GM18868 (cell line): ENCODE measurements around the gene CALN1.

Experiments used
- ATAC-seq: cut with Tn5 transposase; IDR thresholded peaks from one replicate; pipeline ENCODE4 v1.9.1; 2021; ENCODE audit warnings: mild to moderate bottlenecking, moderate library complexity; ENCODE audit not compliant: unreplicated experiment

The CALN1 gene

DNA sequence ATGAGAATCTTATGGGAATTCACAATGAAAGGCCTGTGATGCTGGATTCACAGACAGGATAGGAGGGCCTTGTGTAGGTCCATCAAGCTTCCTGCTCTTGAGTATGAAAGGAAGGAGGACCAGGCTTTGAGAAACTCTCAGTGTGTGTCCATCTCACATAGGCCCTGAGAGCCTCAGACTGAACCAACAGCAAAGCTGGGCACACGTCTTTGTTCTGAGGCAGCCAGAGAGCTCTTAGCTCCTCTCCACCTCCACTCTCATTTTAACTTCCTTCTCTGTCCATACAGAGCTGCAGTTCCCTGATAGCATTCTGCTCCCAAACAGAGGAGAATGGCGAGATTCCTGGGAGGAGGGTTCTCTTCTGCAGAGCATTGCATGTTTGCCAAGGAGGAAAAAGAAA is 515.6 kb downstream of the CALN1 start:
- no peak for ATAC-seq

DNA sequence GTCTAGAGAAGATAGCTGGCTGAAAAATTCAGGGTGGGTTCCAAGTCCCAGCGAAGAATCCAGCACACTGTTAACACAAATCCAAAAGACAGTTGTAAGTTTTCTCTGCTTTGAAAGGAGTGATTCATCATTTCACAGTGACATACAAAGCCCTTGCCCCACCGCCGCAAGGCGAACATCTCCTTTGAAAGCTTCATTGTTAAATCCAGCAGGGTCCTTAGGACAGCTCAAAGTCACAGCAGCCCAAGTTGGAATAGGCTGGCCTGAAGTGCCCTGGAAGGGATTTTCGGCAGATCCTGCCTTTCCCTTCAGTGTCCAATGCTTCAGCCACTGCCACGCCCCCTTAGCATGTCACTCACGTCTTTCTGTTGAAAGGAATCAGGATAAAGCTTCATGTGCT is 526.1 kb downstream of the CALN1 start:
- ATAC-seq: no peak

DNA sequence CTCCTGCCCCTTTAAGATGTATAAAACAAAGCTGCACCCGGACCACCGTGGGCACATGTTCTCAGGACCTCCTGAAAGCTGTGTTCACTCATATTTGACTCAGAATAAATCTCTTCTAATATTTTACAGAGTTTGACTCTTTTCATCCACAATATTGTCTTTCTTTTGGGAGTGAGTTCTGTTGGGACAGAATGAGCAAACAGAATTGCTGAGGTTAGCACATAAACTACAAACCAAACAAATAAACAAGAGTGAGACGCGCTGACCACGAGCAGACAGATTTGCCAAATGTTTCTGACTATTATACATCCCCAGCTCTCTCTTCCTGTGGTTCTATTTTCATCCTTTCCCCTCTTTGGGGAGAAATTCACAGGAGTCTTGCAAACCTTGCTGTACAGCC is 526.7 kb downstream of the CALN1 start:
- no peak for ATAC-seq

- ATAC-seq: no peak
Observed at GRCh38 chr7:71883415-71883814, 528.7 kb downstream of the CALN1 start.

DNA sequence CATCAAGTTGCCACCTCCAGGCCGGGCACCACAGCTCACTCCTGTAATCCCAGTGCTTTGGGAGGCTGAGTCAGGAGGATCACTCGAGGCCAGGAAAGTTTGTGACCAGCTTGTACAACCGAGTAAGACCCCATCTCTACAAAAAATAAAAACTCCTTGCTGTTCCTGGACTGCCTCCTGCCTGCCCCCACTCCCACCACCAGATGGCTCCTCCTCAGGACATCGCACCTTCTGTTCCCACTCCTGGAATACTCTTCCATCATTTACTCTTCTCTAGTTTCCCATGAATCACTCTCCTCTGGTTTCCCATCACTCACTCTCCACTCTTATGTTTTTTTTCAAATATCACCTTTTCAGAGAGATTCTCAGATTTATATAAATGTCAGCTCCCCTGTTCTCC is 540.7 kb downstream of the CALN1 start:
- no peak for ATAC-seq

DNA sequence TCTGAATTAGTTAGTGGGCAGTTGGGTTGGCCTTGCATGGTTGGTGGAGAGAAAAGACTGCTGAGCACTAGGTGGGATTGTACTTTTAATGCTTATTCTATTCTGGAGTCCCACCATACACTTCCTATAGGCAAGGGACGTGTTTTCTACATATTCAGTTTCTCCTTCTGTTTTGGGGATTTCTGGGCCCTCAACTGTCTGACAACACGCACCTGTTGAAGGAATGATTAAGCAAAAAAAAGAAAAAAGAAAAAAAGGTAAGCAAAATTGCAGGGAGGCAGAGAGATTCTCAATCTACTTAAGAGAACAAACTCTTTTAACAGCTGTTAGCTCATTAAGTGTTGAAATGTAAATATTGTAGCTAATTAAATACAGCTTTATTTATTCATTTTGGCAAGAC is 541.3 kb downstream of the CALN1 start:
- ATAC-seq: no peak

GRCh38 chr7:71868797-71869196 is 543.3 kb downstream of the CALN1 start:
- no peak for ATAC-seq

DNA sequence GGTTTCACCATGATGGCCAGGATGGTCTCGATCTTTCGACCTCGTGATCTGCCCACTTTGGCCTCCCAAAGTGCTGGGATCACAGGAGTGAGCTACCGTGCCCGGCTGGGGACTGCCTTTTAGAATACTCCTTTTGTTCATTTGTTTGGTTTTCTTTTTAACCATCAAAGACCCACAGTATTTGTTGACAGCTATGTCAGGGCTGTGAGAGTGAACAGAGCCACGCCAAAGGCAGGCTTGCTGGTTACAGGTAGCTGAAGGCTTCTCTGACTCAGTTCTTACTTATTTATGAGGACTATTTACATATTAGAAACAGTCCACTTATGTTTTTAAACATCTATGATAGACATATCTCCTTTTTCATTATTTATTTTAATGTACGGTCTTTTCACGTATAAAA is 544.5 kb downstream of the CALN1 start:
- no peak for ATAC-seq

- no peak for ATAC-seq
Observed at GRCh38 chr7:71865172-71865571, 547.0 kb downstream of the CALN1 start.

DNA sequence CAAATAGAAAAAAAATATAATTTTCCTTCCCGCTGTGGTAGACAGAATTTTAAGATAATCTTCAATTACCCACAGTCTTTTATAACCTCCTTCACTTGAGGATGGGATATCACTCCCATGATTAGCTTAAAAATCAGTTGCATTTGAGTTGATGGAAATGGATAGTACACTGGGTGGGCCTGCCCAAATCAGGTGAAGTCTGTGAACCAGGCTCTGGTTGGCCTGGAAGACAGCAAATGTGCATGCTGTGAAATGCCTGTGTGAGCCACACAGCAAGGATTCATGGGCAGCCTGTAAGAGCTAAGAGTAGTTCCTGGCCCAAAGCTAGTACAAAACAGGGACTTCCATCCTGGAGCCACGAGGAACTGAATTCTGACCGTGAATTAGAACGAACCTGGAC is 548.0 kb downstream of the CALN1 start:
- ATAC-seq: no peak

- no peak for ATAC-seq
Observed at GRCh38 chr7:71860572-71860971, 551.6 kb downstream of the CALN1 start.

- ATAC-seq: no peak
Observed at GRCh38 chr7:71857338-71857737, 554.8 kb downstream of the CALN1 start.

- no peak for ATAC-seq
Observed at GRCh38 chr7:71854546-71855397, 557.4 kb downstream of the CALN1 start.

DNA sequence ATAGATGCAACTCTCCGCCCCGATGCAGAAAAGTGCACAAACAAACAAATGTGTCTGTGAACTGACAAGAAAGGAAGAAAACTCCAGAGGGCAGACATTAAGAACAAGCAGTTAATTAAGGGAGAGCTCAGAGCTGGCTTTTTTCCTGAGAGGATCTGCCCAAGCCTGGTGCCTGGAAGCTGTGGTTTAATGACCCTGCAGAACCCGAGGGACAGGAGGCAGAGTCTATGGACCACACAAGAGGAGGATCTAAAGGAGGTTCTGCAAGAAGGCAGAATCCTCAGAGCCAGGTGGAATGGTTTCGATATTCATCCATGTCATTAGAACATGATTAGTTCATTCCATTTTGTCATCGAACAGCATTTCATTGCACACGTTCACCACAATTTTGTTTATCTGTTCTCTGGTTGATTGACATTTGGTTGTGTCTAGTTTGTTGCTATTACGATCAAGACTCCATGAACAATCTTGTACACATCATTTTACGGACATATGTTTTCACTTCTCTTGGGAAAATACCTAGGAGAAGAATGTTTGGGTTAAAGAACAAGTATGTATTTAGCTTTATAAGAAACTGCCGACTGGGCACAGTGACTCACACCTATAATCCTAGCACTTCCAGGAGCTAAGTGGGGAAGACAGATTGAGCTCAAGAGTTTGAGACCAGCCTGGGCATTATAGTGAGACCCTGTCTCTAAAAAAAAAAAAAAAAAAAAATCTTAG is 560.2 kb downstream of the CALN1 start:
- ATAC-seq: no peak

- ATAC-seq: no peak
Observed at GRCh38 chr7:71846160-71846559, 566.0 kb downstream of the CALN1 start.

GRCh38 chr7:71843676-71844075 is 568.5 kb downstream of the CALN1 start:
- ATAC-seq: no peak

GRCh38 chr7:71842786-71843185 is 569.4 kb downstream of the CALN1 start:
- no peak for ATAC-seq

DNA sequence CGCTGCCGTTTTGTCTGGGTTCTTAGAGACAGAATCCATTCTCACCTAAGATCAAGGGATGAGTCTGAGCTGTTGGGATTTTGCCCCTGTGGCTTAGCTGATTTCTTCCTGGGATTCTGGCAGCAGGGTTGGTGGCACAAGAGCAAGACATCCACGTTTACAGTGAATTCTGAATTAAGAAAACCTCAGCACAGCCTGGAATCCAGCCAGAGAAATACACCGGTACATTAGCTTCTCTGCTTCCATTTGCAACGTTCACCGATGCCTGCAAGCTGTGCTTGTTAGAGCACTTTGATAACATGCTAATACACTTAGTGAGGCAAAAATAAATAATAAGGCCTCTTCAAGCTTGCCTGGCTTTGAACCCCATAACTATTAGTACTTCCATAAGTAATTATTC is 569.8 kb downstream of the CALN1 start:
- ATAC-seq: no peak

DNA sequence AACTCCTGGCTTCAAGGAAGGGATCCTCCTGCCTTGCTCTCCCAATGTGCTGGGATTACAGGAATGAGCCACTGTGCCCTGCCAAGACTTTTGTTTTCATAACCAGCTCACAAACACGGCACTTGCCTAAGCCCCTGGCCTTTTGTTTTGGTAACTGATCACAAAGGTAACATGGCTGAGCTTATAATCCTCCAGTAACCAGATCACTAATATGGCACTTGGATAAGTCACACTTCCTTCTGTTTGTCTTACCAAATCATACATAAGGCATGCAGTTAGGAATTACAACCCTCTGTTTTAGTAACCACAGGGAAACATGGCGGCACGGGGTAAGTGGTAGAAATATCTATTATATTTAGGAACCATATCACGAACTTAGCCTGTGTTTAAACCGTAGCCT is 577.1 kb downstream of the CALN1 start:
- no peak for ATAC-seq

GRCh38 chr7:71829515-71829914 is 582.6 kb downstream of the CALN1 start:
- ATAC-seq: no peak

DNA sequence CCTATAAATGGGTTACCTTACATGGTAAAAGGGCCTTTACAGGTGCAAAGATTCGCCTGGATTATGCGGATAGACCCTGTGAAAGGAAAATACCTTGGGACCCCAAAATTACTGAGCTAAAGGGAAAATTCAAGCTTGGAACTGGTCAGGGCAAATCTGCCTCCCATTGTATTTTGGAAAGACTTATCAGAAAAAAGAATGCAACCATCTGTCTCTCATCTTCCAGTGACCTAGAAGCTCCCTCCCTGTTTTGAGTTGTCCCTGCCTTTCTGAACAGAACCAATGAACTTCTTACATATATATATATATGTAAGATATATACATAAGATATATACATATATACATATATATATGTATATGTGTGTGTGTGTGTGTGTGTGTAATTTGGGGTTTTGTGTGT is 583.8 kb downstream of the CALN1 start:
- no peak for ATAC-seq

DNA sequence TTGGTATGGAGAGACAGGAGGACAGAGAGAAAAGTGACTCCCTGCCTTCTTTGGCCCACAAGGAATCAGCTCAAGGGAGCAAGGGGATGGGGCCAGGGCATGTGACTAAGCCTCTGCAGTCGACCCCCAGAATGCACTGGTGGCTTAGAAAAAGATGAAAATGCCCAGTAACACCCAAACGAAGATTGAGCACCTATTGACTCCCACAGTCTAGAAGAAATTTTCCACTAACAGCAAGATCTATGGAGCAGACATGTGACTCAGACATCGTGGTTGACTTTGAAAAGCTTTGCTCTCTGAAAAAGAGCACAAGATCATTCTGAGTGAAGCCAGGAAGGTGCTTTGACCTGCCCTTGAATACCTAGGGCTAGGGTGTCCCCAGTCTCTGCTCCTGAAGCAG is 586.0 kb downstream of the CALN1 start:
- ATAC-seq: no peak
